Activated CD8-positive, alpha-beta T cell treated with anti-CD3 and anti-CD28 coated beads for 36 hours (primary cell): ENCODE results near the gene MPEG1. TPM values are rescaled to one million over a fixed set of nuclear protein-coding genes. Genes with fewer than 3 reads are reported as not detected.

ENCODE experiments used
- ATAC-seq: fragments of 200-7000 bp; cut with Tn5 transposase; one replicate; pipeline ENCODE4 v1.10.0; 2021; ENCODE audit warnings: mild to moderate bottlenecking, moderate library complexity
- CTCF ChIA-PET: fragments of 350-600 bp; sonication (Branson Sonifier 250); formaldehyde crosslinking; loops from one replicate; lab custom pipeline; 2021; ENCODE audit warnings: antibody characterized with exemption; lab: Charles Lee
- POLR2A ChIA-PET: fragments of 350-600 bp; sonication (Branson Sonifier 250); formaldehyde crosslinking; loops from one replicate; lab custom pipeline; 2021; ENCODE audit warnings: antibody characterized with exemption; lab: Charles Lee
- DNase-seq: peaks from one replicate; pipeline ENCODE4 v3.0.0-alpha.2; 2020
- H3K27ac Mint-ChIP-seq: one replicate; pipeline ENCODE4 v1.8.0; 2021; ENCODE audit warnings: mild to moderate bottlenecking, mixed read lengths
- H3K27me3 Mint-ChIP-seq: one replicate; pipeline ENCODE4 v1.8.0; 2021; ENCODE audit warnings: mixed read lengths
- H3K36me3 Mint-ChIP-seq: one replicate; pipeline ENCODE4 v1.8.0; 2021; ENCODE audit warnings: low read depth, mixed read lengths
- H3K4me1 Mint-ChIP-seq: one replicate; pipeline ENCODE4 v1.8.0; 2021; ENCODE audit warnings: low read depth, mixed read lengths
- H3K4me3 Mint-ChIP-seq: one replicate; pipeline ENCODE4 v1.8.0; 2021; ENCODE audit warnings: mild to moderate bottlenecking, moderate library complexity, mixed read lengths
- H3K9me3 Mint-ChIP-seq: one replicate; pipeline ENCODE4 v1.8.0; 2021; ENCODE audit warnings: mixed read lengths
- intact Hi-C: fragments of 100-400 bp; cut with micrococcal nuclease; formaldehyde crosslinking; loops from one replicate; pipeline ENCODE4 v1.10.0; 2022
- total RNA-seq, 2 experiments: library from RNA; stranded (reverse); gene quantifications; one replicate each; pipeline ENCODE4 v1.2.3, GENCODE V29; 2021
- TF ChIP-seq, protein P1 (sequence below): fragments of 200-600 bp; IDR thresholded peaks from one replicate; pipeline ENCODE4 v1.8.0; 2022; ENCODE audit warnings: antibody characterized with exemption, mild to moderate bottlenecking

The MPEG1 gene
- total RNA-seq, 2 experiments from 2014 or later: not detected

- Mint-ChIP-seq H3K9me3 (no peaks in the 10 kb centered on the region), H3K27me3 (peaks cover 3% of the 10 kb centered on the region), H3K27ac (no peak overlapping the region), H3K4me3 (no peak overlapping the region), H3K4me1 (peaks cover 16% of the 10 kb centered on the region), H3K36me3 (no peaks in the 10 kb centered on the region)
- ChIA-PET POLR2A (interaction anchor here (0.9 to 1.7 kb wide), 2 partner anchors 10 to 26 kb away, joined by 3 to 5 read pairs; partner anchors contain the start of gene DTX4), CTCF (interaction anchor here (0.7 to 7.4 kb wide), 5 partner anchors 11 to 47 kb away, joined by 3 to 72 read pairs (median 3); partner anchors contain the start of gene DTX4)
- DNase-seq: no peak
- intact Hi-C loops: no loop called here
- TF ChIP-seq, protein P1, sequence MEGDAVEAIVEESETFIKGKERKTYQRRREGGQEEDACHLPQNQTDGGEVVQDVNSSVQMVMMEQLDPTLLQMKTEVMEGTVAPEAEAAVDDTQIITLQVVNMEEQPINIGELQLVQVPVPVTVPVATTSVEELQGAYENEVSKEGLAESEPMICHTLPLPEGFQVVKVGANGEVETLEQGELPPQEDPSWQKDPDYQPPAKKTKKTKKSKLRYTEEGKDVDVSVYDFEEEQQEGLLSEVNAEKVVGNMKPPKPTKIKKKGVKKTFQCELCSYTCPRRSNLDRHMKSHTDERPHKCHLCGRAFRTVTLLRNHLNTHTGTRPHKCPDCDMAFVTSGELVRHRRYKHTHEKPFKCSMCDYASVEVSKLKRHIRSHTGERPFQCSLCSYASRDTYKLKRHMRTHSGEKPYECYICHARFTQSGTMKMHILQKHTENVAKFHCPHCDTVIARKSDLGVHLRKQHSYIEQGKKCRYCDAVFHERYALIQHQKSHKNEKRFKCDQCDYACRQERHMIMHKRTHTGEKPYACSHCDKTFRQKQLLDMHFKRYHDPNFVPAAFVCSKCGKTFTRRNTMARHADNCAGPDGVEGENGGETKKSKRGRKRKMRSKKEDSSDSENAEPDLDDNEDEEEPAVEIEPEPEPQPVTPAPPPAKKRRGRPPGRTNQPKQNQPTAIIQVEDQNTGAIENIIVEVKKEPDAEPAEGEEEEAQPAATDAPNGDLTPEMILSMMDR: no peak
- no peak for ATAC-seq
These were observed 14.7 kb downstream of the MPEG1 start for GRCh38 chr11:59197991-59198390.

- ATAC-seq (no peak), DNase-seq (no peak)
- Mint-ChIP-seq H3K36me3 (no peaks in the 10 kb centered on the region), H3K4me1 (peaks cover 16% of the 10 kb centered on the region), H3K9me3 (no peaks in the 10 kb centered on the region), H3K27me3 (peaks cover 3% of the 10 kb centered on the region), H3K4me3 (no peak overlapping the region), H3K27ac (no peak overlapping the region)
- TF ChIP-seq, protein P1: no peak
- intact Hi-C loops: no loop called here
- ChIA-PET CTCF (interaction anchor here (1.2 to 1.6 kb wide), 2 partner anchors 10 to 234 kb away, joined by 4 to 6 read pairs; no protein-coding TSS in a partner anchor), POLR2A (no interaction called here)
These were observed 15.9 kb downstream of the MPEG1 start for GRCh38 chr11:59196777-59197176.

- POLR2A ChIA-PET: no interaction called here
- intact Hi-C loops: no loop called here
- DNase-seq (no peak), ATAC-seq (no peak)
- CTCF ChIA-PET: interaction anchor here (1.2 to 2.6 kb wide), 3 partner anchors 9 to 235 kb away, joined by 4 to 13 read pairs (median 6); partner anchors contain the start of gene DTX4
- Mint-ChIP-seq H3K9me3 (no peaks in the 10 kb centered on the region), H3K4me3 (no peak overlapping the region), H3K36me3 (no peaks in the 10 kb centered on the region), H3K4me1 (peaks cover 15% of the 10 kb centered on the region), H3K27me3 (peaks cover 3% of the 10 kb centered on the region), H3K27ac (no peak overlapping the region)
- TF ChIP-seq, protein P1: no peak
These were observed 17.1 kb downstream of the MPEG1 start for GRCh38 chr11:59195586-59195985.

GRCh38 chr11:59193587-59194130 is 19.1 kb downstream of the MPEG1 start:
- Mint-ChIP-seq H3K27ac (no peak overlapping the region), H3K9me3 (no peaks in the 10 kb centered on the region), H3K4me1 (peaks cover 2% of the 10 kb centered on the region), H3K4me3 (no peak overlapping the region), H3K36me3 (no peaks in the 10 kb centered on the region), H3K27me3 (peaks cover 3% of the 10 kb centered on the region)
- ChIA-PET POLR2A (interaction anchor here (1.5 kb wide), 1 partner anchor 19 kb away, joined by 5 read pairs; no protein-coding TSS in a partner anchor), CTCF (interaction anchor here (1.0 to 2.6 kb wide), 6 partner anchors 8 to 37 kb away, joined by 3 to 13 read pairs (median 8); partner anchors contain the start of gene DTX4)
- TF ChIP-seq, protein P1: no peak
- ATAC-seq (no peak), DNase-seq (no peak)
- intact Hi-C loops: no loop called here

GRCh38 chr11:59192446-59193020 is 20.2 kb downstream of the MPEG1 start:
- intact Hi-C loops: no loop called here
- ChIA-PET CTCF (interaction anchor here (0.9 to 1.9 kb wide), 7 partner anchors 11 to 36 kb away, joined by 3 to 9 read pairs (median 3); partner anchors contain the start of gene DTX4), POLR2A (interaction anchor here (1.3 kb wide), 1 partner anchor 17 kb away, joined by 7 read pairs; no protein-coding TSS in a partner anchor)

More at GRCh38 chr11:59192446-59193020, 20.2 kb downstream of the MPEG1 start:
- no peak for ATAC-seq
- TF ChIP-seq, protein P1: no peak
- no peak for DNase-seq
- H3K4me3 Mint-ChIP-seq: no peak overlapping the region
- H3K27me3 Mint-ChIP-seq: peaks cover 3% of the 10 kb centered on the region
- no peaks in the 10 kb centered on the region for H3K9me3 Mint-ChIP-seq
- no peak overlapping the region for H3K27ac Mint-ChIP-seq
- no peaks in the 10 kb centered on the region for H3K36me3 Mint-ChIP-seq
- peaks cover 2% of the 10 kb centered on the region for H3K4me1 Mint-ChIP-seq
